ENCODE data around the gene SREBF1.

DNA sequence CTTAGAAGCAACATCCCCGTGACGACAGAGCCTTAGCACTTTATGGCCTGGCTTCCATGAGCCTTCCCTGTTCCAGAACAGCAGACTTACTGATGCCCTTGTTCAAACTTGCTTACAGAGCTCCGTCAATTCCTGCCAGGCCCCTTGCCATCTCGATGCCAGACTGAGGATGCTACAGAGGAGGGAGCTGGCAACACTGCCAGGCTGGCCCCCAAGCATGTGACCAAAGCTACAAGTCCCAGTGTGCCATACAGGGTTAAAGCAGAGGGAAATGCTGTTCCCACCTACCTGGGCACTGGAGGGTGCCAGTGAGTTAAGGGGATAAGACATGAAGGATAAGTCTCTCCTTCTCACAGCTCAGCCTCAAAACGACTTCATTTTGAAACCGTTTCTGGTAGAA is 33.5 kb upstream of the SREBF1 start:
- TF ChIP-seq, protein P1, sequence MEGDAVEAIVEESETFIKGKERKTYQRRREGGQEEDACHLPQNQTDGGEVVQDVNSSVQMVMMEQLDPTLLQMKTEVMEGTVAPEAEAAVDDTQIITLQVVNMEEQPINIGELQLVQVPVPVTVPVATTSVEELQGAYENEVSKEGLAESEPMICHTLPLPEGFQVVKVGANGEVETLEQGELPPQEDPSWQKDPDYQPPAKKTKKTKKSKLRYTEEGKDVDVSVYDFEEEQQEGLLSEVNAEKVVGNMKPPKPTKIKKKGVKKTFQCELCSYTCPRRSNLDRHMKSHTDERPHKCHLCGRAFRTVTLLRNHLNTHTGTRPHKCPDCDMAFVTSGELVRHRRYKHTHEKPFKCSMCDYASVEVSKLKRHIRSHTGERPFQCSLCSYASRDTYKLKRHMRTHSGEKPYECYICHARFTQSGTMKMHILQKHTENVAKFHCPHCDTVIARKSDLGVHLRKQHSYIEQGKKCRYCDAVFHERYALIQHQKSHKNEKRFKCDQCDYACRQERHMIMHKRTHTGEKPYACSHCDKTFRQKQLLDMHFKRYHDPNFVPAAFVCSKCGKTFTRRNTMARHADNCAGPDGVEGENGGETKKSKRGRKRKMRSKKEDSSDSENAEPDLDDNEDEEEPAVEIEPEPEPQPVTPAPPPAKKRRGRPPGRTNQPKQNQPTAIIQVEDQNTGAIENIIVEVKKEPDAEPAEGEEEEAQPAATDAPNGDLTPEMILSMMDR (IDR thresholded peaks at IDR 0.05) = no peak
- TF ChIP-seq POLR2A (IDR thresholded peaks at IDR 0.05) = no peak
